ENCODE measurements around the gene PIAS1.

GRCh38 chr15:68083463-68083862 lies 29.3 kb downstream of the PIAS1 start:
- no peak for TF ChIP-seq CTCF (IDR thresholded peaks at IDR 0.05)
- TF ChIP-seq POLR2A (IDR thresholded peaks at IDR 0.05) = no peak

Data from body of pancreas (tissue), 4 donors.